ENCODE data around the gene MICAL2. TPM values are rescaled to one million over a fixed set of nuclear protein-coding genes. Genes with fewer than 3 reads are reported as not detected.

MICAL2 gene
- total RNA-seq, 1 donor from 2014 or later, result 104 TPM

GRCh38 chr11:12154871-12155668, 44.7 kb downstream of the MICAL2 start:
- H3K4me3 ChIP-seq (ENCODE audit: low read depth, low read length), result no peak overlapping the region
- no peak for TF ChIP-seq CTCF (conservative IDR thresholded peaks at IDR 0.05; ENCODE audit: low read depth, low read length)
- no peak for DNase-seq (ENCODE audit: low read depth)

DNA sequence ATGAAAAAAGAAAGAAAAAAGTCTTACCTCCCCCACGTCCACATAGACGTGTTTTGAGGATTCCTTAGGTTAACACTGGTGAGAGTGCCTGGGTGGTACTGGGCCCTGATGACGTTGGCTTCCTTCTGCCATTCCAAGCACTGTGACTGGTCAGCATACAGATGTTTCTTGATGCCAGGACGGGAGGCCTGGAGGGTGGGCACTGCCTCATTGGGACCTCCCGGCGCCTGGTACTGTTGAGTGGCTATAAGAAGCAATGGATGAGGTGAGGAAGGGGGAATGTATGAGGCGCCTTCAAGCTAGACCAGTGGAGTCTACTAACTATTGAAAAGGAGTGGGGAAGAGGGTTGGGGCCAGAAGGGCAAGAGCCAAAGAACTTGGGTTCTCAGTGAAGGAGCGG, 45.3 kb downstream of the MICAL2 start:
- TF ChIP-seq CTCF (conservative IDR thresholded peaks at IDR 0.05; ENCODE audit: low read depth, low read length), result no peak
- DNase-seq (ENCODE audit: low read depth), result no peak
- no peak overlapping the region for H3K4me3 ChIP-seq (ENCODE audit: low read depth, low read length)

- no peak overlapping the region for H3K4me3 ChIP-seq (ENCODE audit: low read depth, low read length)
- no peak for TF ChIP-seq CTCF (conservative IDR thresholded peaks at IDR 0.05; ENCODE audit: low read depth, low read length)
- no peak for DNase-seq (ENCODE audit: low read depth)
Measured at GRCh38 chr11:12156301-12157140, 46.1 kb downstream of the MICAL2 start.

GRCh38 chr11:12157241-12157661, 46.9 kb downstream of the MICAL2 start:
- no peak overlapping the region for H3K4me3 ChIP-seq (ENCODE audit: low read depth, low read length)
- no peak for TF ChIP-seq CTCF (conservative IDR thresholded peaks at IDR 0.05; ENCODE audit: low read depth, low read length)
- DNase-seq (ENCODE audit: low read depth), result no peak

- H3K4me3 ChIP-seq (ENCODE audit: low read depth, low read length), result no peak overlapping the region
- TF ChIP-seq CTCF (conservative IDR thresholded peaks at IDR 0.05; ENCODE audit: low read depth, low read length), result no peak
Measured at GRCh38 chr11:12158909-12159308, 48.5 kb downstream of the MICAL2 start.

GRCh38 chr11:12159351-12160099, 49.1 kb downstream of the MICAL2 start:
- no peak for DNase-seq (ENCODE audit: low read depth)
- H3K4me3 ChIP-seq (ENCODE audit: low read depth, low read length), result no peak overlapping the region
- TF ChIP-seq CTCF (conservative IDR thresholded peaks at IDR 0.05; ENCODE audit: low read depth, low read length), result peak; percentile 24

More at GRCh38 chr11:12158909-12159308, 48.5 kb downstream of the MICAL2 start:
- no peak for DNase-seq (ENCODE audit: low read depth)
